SK-N-SH (cell line): Measurements from ENCODE around the gene UPP2. TPM values are rescaled to one million over a fixed set of nuclear protein-coding genes. Genes with fewer than 3 reads are reported as not detected.

Source experiments
- CTCF ChIA-PET: fragments of 300-600, 350-600 bp; formaldehyde crosslinking; extraction: SDS; loops from one replicate; lab custom pipeline; 2021; lab: Yijun Ruan, JAX
- POLR2A ChIA-PET: fragments of 350-600 bp; sonication (Branson Sonifier 250); formaldehyde crosslinking; extraction: SDS; loops from one replicate; lab custom pipeline; 2020; ENCODE audit warnings: antibody characterized with exemption, inconsistent platforms; lab: Yijun Ruan, JAX
- DNase-seq: peaks from one replicate; pipeline ENCODE4 v3.0.0; 2012
- H2AFZ ChIP-seq: fragments of 200-600 bp; sonication (generic); 2 replicates; pipeline ENCODE4 v1.8.1; 2016; ENCODE audit warnings: antibody characterized with exemption, mild to moderate bottlenecking, low read depth
- H3F3A ChIP-seq: fragments of 200-600 bp; sonication (generic); replicated peaks from 2 replicates; pipeline ENCODE3; 2016; ENCODE audit warnings: antibody characterized with exemption, mild to moderate bottlenecking; ENCODE audit not compliant: insufficient read depth
- H3K27ac ChIP-seq, 2 experiments: fragments of 200-500 bp in 1 of 2; fragments of 200-600 bp in 1 of 2; sonication (Bioruptor generic) in 1 of 2; sonication (generic), shearing (Covaris generic) in 1 of 2; 2 replicates each; pipeline versions ENCODE4 v1.5.1 to v1.6.1; 2014 to 2016; ENCODE audit warnings: low read depth in 2 of 2, inconsistent platforms in 1 of 2, low read length in 1 of 2, mild to moderate bottlenecking in 1 of 2, mixed read lengths in 1 of 2
- H3K27me3 ChIP-seq: fragments of 200-600 bp; sonication (generic), shearing (Covaris generic); 2 replicates; pipeline ENCODE4 v1.6.1; 2016; ENCODE audit warnings: mixed run types; ENCODE audit not compliant: insufficient read depth
- H3K36me3 ChIP-seq, 2 experiments: fragments of 200-500 bp in 1 of 2; fragments of 200-600 bp in 1 of 2; sonication (Bioruptor generic) in 1 of 2; sonication (generic) in 1 of 2; replicated peaks in 1 of 2; 2 replicates each; pipeline versions ENCODE3 to v1.5.1; 2014 to 2016; ENCODE audit warnings: low read length in 1 of 2, mild to moderate bottlenecking in 1 of 2; ENCODE audit not compliant: insufficient read depth in 2 of 2, control insufficient read depth in 1 of 2
- H3K4me1 ChIP-seq, 2 experiments: fragments of 200-500 bp in 1 of 2; fragments of 200-600 bp in 1 of 2; sonication (Bioruptor generic) in 1 of 2; sonication (generic), shearing (Covaris generic) in 1 of 2; 2 replicates each; pipeline versions ENCODE4 v1.5.1 to v1.6.1; 2014 to 2016; ENCODE audit warnings: low read depth in 1 of 2, low read length in 1 of 2, mixed run types in 1 of 2; ENCODE audit not compliant: insufficient read depth in 2 of 2, control insufficient read depth in 1 of 2
- H3K4me2 ChIP-seq: fragments of 200-600 bp; sonication (generic), shearing (Covaris generic); 2 replicates; pipeline ENCODE4 v1.6.1; 2017; ENCODE audit warnings: mixed run types
- H3K4me3 ChIP-seq, 2 experiments: fragments of 200-500 bp in 1 of 2; fragments of 200-600 bp in 1 of 2; sonication (Bioruptor generic) in 1 of 2; sonication (generic), shearing (Covaris generic) in 1 of 2; 2 replicates each; pipeline versions ENCODE4 v1.5.1 to v1.8.1; 2014 to 2016; ENCODE audit warnings: low read depth in 2 of 2, inconsistent platforms in 1 of 2, low read length in 1 of 2, mild to moderate bottlenecking in 1 of 2, mixed read lengths in 1 of 2, moderate library complexity in 1 of 2
- H3K79me2 ChIP-seq: fragments of 200-600 bp; sonication (generic); 2 replicates; pipeline ENCODE4 v1.8.1; 2017; ENCODE audit warnings: mild to moderate bottlenecking; ENCODE audit not compliant: insufficient read depth
- H3K9ac ChIP-seq: fragments of 200-600 bp; sonication (generic); 2 replicates; pipeline ENCODE4 v1.6.1; 2017; ENCODE audit warnings: mixed run types
- H3K9me2 ChIP-seq: fragments of 200-600 bp; sonication (generic); 2 replicates; pipeline ENCODE4 v1.6.1; 2017; ENCODE audit warnings: mixed run types
- H3K9me3 ChIP-seq: fragments of 200-600 bp; sonication (generic); 2 replicates; pipeline ENCODE4 v1.6.1; 2017; ENCODE audit warnings: mixed run types, mild to moderate bottlenecking, moderate library complexity
- H4K20me1 ChIP-seq: fragments of 200-600 bp; sonication (generic); 2 replicates; pipeline ENCODE4 v1.6.1; 2017; ENCODE audit warnings: mild to moderate bottlenecking, mixed run types; ENCODE audit not compliant: insufficient read depth
- FOSL2 ChIP-seq: IDR thresholded peaks from 2 replicates; pipeline ENCODE4 v1.4.0; 2012; ENCODE audit warnings: low read depth, mild to moderate bottlenecking, moderate library complexity, borderline replicate concordance
- FOXM1 ChIP-seq: IDR thresholded peaks from 2 replicates; pipeline ENCODE4 v1.4.0; 2012; ENCODE audit warnings: low read depth, mild to moderate bottlenecking
- MEF2A ChIP-seq: IDR thresholded peaks from 2 replicates; pipeline ENCODE4 v1.4.0; 2012; ENCODE audit warnings: low read depth, borderline replicate concordance
- MXI1 ChIP-seq: IDR thresholded peaks from 2 replicates; pipeline ENCODE4 v1.6.1; 2012; ENCODE audit warnings: mild to moderate bottlenecking, low read depth, low read length, improper control_type of control experiment
- NRF1 ChIP-seq: IDR thresholded peaks from 2 replicates; pipeline ENCODE4 v1.6.1; 2012; ENCODE audit warnings: low read depth, mild to moderate bottlenecking, low read length
- RXRA ChIP-seq: IDR thresholded peaks from 2 replicates; pipeline ENCODE4 v1.4.0; 2012; ENCODE audit warnings: low read depth, mild to moderate bottlenecking, borderline replicate concordance
- SMC3 ChIP-seq: IDR thresholded peaks from 2 replicates; pipeline ENCODE4 v1.6.1; 2012; ENCODE audit warnings: low read depth, low read length, improper control_type of control experiment
- TAF1 ChIP-seq: IDR thresholded peaks from 2 replicates; pipeline ENCODE4 v1.6.1; 2012; ENCODE audit warnings: low read depth, mild to moderate bottlenecking, low read length, moderate library complexity, borderline replicate concordance
- TEAD4 ChIP-seq: IDR thresholded peaks from 2 replicates; pipeline ENCODE4 v1.4.0; 2012; ENCODE audit warnings: mild to moderate bottlenecking, borderline replicate concordance; ENCODE audit not compliant: insufficient read depth
- USF2 ChIP-seq: fragments of 150-350 bp; IDR thresholded peaks from 2 replicates; pipeline ENCODE4 v1.6.1; 2017; ENCODE audit warnings: antibody characterized with exemption, low read length, low read depth, borderline replicate concordance
- WGBS: methylation state at CpG from one replicate; pipeline ENCODE4 v1.1.6; 2017; ENCODE audit warnings: low lambda C conversion rate; 5-methylcytosine and 5-hydroxymethylcytosine counted together
- polyA plus RNA-seq, 3 experiments: library from polyadenylated mRNA; depleted of rRNA; stranded (reverse); fragments of >200 nt; gene quantifications; 2 replicates each; pipeline ENCODE4 v1.2.3, GENCODE V29; 2012
- TF ChIP-seq, protein P1 (sequence below): IDR thresholded peaks from 2 replicates; pipeline ENCODE4 v1.4.0; 2012; ENCODE audit warnings: low read depth, borderline replicate concordance
- TF ChIP-seq, protein P2 (sequence below): fragments of 150-350 bp; IDR thresholded peaks from 2 replicates; pipeline ENCODE4 v1.6.1; 2016; ENCODE audit warnings: mild to moderate bottlenecking, low read depth, low read length
- TF ChIP-seq, protein P3 (sequence below): IDR thresholded peaks from 2 replicates; pipeline ENCODE4 v1.6.1; 2012; ENCODE audit warnings: mild to moderate bottlenecking, low read depth, low read length, moderate library complexity

UPP2 gene
- polyA plus RNA-seq, 1 of the 3 experiments (the other 2 are of a cell fraction) = not detected

- Histone ChIP-seq H3K9me2 (no peaks in the 10 kb centered on the region), H4K20me1 (no peaks in the 10 kb centered on the region), H3K4me3 (no peak overlapping the region), H3K27me3 (no peaks in the 10 kb centered on the region), H2AFZ (no peak overlapping the region), H3K36me3 (no peaks in the 10 kb centered on the region), H3K9ac (no peak overlapping the region), H3K9me3 (no peaks in the 10 kb centered on the region), H3K27ac (no peak overlapping the region), H3K79me2 (no peaks in the 10 kb centered on the region), H3F3A (no peaks in the 10 kb centered on the region), H3K4me2 (no peak overlapping the region), H3K4me1 (no peaks in the 10 kb centered on the region)
- TF ChIP-seq TAF1 (no peak), SMC3 (no peak), MXI1 (no peak), USF2 (no peak), FOSL2 (no peak), TEAD4 (no peak), MEF2A (no peak), RXRA (no peak), NRF1 (no peak), FOXM1 (no peak)
- TF ChIP-seq, protein P1, sequence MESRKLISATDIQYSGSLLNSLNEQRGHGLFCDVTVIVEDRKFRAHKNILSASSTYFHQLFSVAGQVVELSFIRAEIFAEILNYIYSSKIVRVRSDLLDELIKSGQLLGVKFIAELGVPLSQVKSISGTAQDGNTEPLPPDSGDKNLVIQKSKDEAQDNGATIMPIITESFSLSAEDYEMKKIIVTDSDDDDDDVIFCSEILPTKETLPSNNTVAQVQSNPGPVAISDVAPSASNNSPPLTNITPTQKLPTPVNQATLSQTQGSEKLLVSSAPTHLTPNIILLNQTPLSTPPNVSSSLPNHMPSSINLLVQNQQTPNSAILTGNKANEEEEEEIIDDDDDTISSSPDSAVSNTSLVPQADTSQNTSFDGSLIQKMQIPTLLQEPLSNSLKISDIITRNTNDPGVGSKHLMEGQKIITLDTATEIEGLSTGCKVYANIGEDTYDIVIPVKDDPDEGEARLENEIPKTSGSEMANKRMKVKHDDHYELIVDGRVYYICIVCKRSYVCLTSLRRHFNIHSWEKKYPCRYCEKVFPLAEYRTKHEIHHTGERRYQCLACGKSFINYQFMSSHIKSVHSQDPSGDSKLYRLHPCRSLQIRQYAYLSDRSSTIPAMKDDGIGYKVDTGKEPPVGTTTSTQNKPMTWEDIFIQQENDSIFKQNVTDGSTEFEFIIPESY = no peak
- TF ChIP-seq, protein P2, sequence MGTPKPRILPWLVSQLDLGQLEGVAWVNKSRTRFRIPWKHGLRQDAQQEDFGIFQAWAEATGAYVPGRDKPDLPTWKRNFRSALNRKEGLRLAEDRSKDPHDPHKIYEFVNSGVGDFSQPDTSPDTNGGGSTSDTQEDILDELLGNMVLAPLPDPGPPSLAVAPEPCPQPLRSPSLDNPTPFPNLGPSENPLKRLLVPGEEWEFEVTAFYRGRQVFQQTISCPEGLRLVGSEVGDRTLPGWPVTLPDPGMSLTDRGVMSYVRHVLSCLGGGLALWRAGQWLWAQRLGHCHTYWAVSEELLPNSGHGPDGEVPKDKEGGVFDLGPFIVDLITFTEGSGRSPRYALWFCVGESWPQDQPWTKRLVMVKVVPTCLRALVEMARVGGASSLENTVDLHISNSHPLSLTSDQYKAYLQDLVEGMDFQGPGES = no peak
- TF ChIP-seq, protein P3, sequence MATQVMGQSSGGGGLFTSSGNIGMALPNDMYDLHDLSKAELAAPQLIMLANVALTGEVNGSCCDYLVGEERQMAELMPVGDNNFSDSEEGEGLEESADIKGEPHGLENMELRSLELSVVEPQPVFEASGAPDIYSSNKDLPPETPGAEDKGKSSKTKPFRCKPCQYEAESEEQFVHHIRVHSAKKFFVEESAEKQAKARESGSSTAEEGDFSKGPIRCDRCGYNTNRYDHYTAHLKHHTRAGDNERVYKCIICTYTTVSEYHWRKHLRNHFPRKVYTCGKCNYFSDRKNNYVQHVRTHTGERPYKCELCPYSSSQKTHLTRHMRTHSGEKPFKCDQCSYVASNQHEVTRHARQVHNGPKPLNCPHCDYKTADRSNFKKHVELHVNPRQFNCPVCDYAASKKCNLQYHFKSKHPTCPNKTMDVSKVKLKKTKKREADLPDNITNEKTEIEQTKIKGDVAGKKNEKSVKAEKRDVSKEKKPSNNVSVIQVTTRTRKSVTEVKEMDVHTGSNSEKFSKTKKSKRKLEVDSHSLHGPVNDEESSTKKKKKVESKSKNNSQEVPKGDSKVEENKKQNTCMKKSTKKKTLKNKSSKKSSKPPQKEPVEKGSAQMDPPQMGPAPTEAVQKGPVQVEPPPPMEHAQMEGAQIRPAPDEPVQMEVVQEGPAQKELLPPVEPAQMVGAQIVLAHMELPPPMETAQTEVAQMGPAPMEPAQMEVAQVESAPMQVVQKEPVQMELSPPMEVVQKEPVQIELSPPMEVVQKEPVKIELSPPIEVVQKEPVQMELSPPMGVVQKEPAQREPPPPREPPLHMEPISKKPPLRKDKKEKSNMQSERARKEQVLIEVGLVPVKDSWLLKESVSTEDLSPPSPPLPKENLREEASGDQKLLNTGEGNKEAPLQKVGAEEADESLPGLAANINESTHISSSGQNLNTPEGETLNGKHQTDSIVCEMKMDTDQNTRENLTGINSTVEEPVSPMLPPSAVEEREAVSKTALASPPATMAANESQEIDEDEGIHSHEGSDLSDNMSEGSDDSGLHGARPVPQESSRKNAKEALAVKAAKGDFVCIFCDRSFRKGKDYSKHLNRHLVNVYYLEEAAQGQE = no peak
- no peak for DNase-seq
- ChIA-PET POLR2A (no interaction called here), CTCF (interaction anchor here (1.2 to 1.5 kb wide), 3 partner anchors 13 to 36 kb away, joined by 3 to 4 read pairs (median 4); no protein-coding TSS in a partner anchor)
- 29% methylated on average over 2 of the region's 2 CpGs for WGBS
These were observed 41.4 kb upstream of the UPP2 start for GRCh38 chr2:158060160-158060834.
